PC-3 (cell line): ENCODE measurements around the gene CLDN1. TPM values are rescaled to one million over a fixed set of nuclear protein-coding genes. Genes with fewer than 3 reads are reported as not detected.
A peak's percentile ranks its signal among the peaks of the same experiment; 100 is the strongest.

ENCODE experiments used
- ATAC-seq: fragments of 200-7000 bp; cut with Tn5 transposase; 2 replicates; pipeline ENCODE4 v1.9.1; 2020; ENCODE audit warnings: mild to moderate bottlenecking, moderate library complexity
- BruUV-seq: library from RNA; stranded (reverse); fragments of 400-500 nt; replicated peaks from 2 replicates; lab custom pipeline; 2021; lab: Mats Ljungman, UMichigan
- CTCF ChIA-PET: fragments of 300-600 bp; sonication (Branson Sonifier 250); formaldehyde crosslinking; loops from one replicate; lab custom pipeline; 2022; ENCODE audit warnings: antibody characterized with exemption; lab: Charles Lee
- POLR2A ChIA-PET: fragments of 300-600 bp; sonication (Branson Sonifier 250); formaldehyde crosslinking; loops from one replicate; lab custom pipeline; 2022; ENCODE audit warnings: antibody characterized with exemption; ENCODE audit not compliant: unreplicated experiment; lab: Charles Lee
- DNase-seq: peaks from one replicate; pipeline ENCODE4 v3.0.0-alpha.2; 2015
- H2AFZ ChIP-seq: fragments of 300-600 bp; sonication (generic); 2 replicates; pipeline ENCODE4 v1.6.0; 2016; ENCODE audit warnings: antibody characterized with exemption, low read length
- H3F3A ChIP-seq: fragments of 300-600 bp; sonication (generic); one replicate; pipeline ENCODE4 v1.6.0; 2017; ENCODE audit warnings: antibody characterized with exemption, low read length, control low read depth, mild to moderate bottlenecking; ENCODE audit not compliant: unreplicated experiment
- H3K27ac ChIP-seq: fragments of 300-600 bp; sonication (generic); 2 replicates; pipeline ENCODE4 v1.5.1; 2016; ENCODE audit warnings: mild to moderate bottlenecking, low read length
- H3K27me3 ChIP-seq: fragments of 300-600 bp; sonication (generic); 2 replicates; pipeline ENCODE4 v1.6.1; 2016; ENCODE audit warnings: low read length, mixed read lengths
- H3K36me3 ChIP-seq: fragments of 300-600 bp; sonication (generic); 2 replicates; pipeline ENCODE4 v1.6.1; 2016; ENCODE audit warnings: low read depth, mixed run types, low read length, mixed read lengths
- H3K4me1 ChIP-seq: fragments of 300-600 bp; sonication (generic); 2 replicates; pipeline ENCODE4 v1.5.1; 2016; ENCODE audit warnings: low read length; ENCODE audit not compliant: insufficient read depth
- H3K4me2 ChIP-seq: fragments of 300-600 bp; sonication (generic); 2 replicates; pipeline ENCODE4 v1.6.0; 2016; ENCODE audit warnings: low read length
- H3K4me3 ChIP-seq: fragments of 300-600 bp; sonication (generic); 2 replicates; pipeline ENCODE4 v1.5.1; 2016; ENCODE audit warnings: mild to moderate bottlenecking, low read length, mixed read lengths
- H3K79me2 ChIP-seq: fragments of 300-600 bp; sonication (generic); 2 replicates; pipeline ENCODE4 v1.6.1; 2017; ENCODE audit warnings: low read length, mixed read lengths
- H3K9ac ChIP-seq: fragments of 300-600 bp; sonication (generic); 2 replicates; pipeline ENCODE4 v1.6.0; 2016; ENCODE audit warnings: mild to moderate bottlenecking, low read length
- H3K9me2 ChIP-seq: fragments of 300-600 bp; sonication (generic); replicated peaks from 2 replicates; pipeline ENCODE4 v1.6.1; 2016; ENCODE audit warnings: mixed run types, low read length, mixed read lengths
- H3K9me3 ChIP-seq: fragments of 300-600 bp; sonication (generic); 2 replicates; pipeline ENCODE4 v1.6.1; 2016; ENCODE audit warnings: low read length, mixed read lengths
- H4K20me1 ChIP-seq: fragments of 300-600 bp; sonication (generic); 2 replicates; pipeline ENCODE4 v1.6.1; 2016; ENCODE audit warnings: low read length, mixed read lengths
- CTCF ChIP-seq: fragments of 300-600 bp; sonication (generic); conservative IDR thresholded peaks from 2 replicates; pipeline ENCODE4 v1.5.1; 2017; ENCODE audit warnings: antibody characterized with exemption, low read depth, mild to moderate bottlenecking, low read length
- EZH2 ChIP-seq: fragments of 300-600 bp; sonication (generic); IDR thresholded peaks from one replicate; pipeline ENCODE4 v1.6.1; 2017; ENCODE audit warnings: antibody characterized with exemption, mild to moderate bottlenecking, low read length; ENCODE audit not compliant: unreplicated experiment
- EZH2phosphoT487 ChIP-seq: fragments of 300-600 bp; sonication (generic); IDR thresholded peaks from 2 replicates; pipeline ENCODE4 v1.6.1; 2018; ENCODE audit warnings: mild to moderate bottlenecking, antibody characterized with exemption, low read length, borderline replicate concordance
- intact Hi-C: fragments of 100-400 bp; cut with micrococcal nuclease; formaldehyde crosslinking; loops from 2 replicates; pipeline ENCODE4 v1.9.0; 2023
- total RNA-seq: library from RNA; depleted of rRNA; stranded (reverse); fragments of >200 nt; gene quantifications from 2 replicates; pipeline ENCODE4 v1.2.3, GENCODE V29; 2014

The CLDN1 gene
- total RNA-seq, 1 experiment from 2014 or later = 6.8 TPM

- Histone ChIP-seq H3K4me3 (no peak overlapping the region), H3K4me2 (no peak overlapping the region), H3K9ac (no peak overlapping the region), H3K27ac (no peak overlapping the region), H3K79me2 (peaks cover 8% of the 10 kb centered on the region), H3K27me3 (no peaks in the 10 kb centered on the region), H3K36me3 (no peaks in the 10 kb centered on the region), H3K9me2 (no peaks in the 10 kb centered on the region), H3K4me1 (peaks cover 5% of the 10 kb centered on the region; the same call in 1 of the 2 replicates), H3F3A (no peaks in the 10 kb centered on the region), H3K9me3 (no peaks in the 10 kb centered on the region), H4K20me1 (no peaks in the 10 kb centered on the region), H2AFZ (no peak overlapping the region)
- CTCF ChIA-PET = interaction anchor here (0.5 to 0.6 kb wide), 2 partner anchors 58 to 98 kb away, joined by 3 to 4 read pairs; no protein-coding TSS in a partner anchor
- TF ChIP-seq EZH2phosphoT487 (no peak), EZH2 (no peak), CTCF (no peak)
- intact Hi-C loops = loop anchor here (5.0 kb wide), 1 partner anchor 204 kb away; the partner anchor contains the start of gene P3H2
- DNase-seq (no peak), ATAC-seq (no peak)
- POLR2A ChIA-PET = interaction anchor here (0.6 kb wide), 1 partner anchor 48 kb away, joined by 3 read pairs; no protein-coding TSS in a partner anchor
- no TSS peak for BruUV-seq
Observed at GRCh38 chr3:190325923-190326322, 3.7 kb upstream of the CLDN1 start.

- Histone ChIP-seq H3K9ac (no peak overlapping the region), H3K4me2 (no peak overlapping the region), H4K20me1 (no peaks in the 10 kb centered on the region), H2AFZ (no peak overlapping the region), H3K27ac (no peak overlapping the region), H3K9me2 (no peaks in the 10 kb centered on the region), H3K9me3 (no peaks in the 10 kb centered on the region), H3F3A (peaks cover 4% of the 10 kb centered on the region), H3K36me3 (no peaks in the 10 kb centered on the region), H3K4me3 (no peak overlapping the region), H3K4me1 (peaks cover 20% of the 10 kb centered on the region), H3K79me2 (peaks cover 23% of the 10 kb centered on the region), H3K27me3 (no peaks in the 10 kb centered on the region)
- DNase-seq = no peak
- no TSS peak for BruUV-seq
- intact Hi-C loops = loop anchor here (2.0 to 5.0 kb wide), 2 partner anchors 102 to 306 kb away; no protein-coding TSS in a partner anchor
- ChIA-PET CTCF (interaction anchor here (0.6 to 2.5 kb wide), 5 partner anchors 16 to 1017 kb away, joined by 3 to 32 read pairs (median 7); no protein-coding TSS in a partner anchor), POLR2A (interaction anchor here (0.9 kb wide), 1 partner anchor 60 kb away, joined by 6 read pairs; no protein-coding TSS in a partner anchor)
- TF ChIP-seq EZH2 (no peak), CTCF (no peak), EZH2phosphoT487 (no peak)
- ATAC-seq = no peak
Observed at GRCh38 chr3:190323246-190323626, 990 bp upstream of the CLDN1 start.

GRCh38 chr3:190322604-190323245, 479 bp upstream of the CLDN1 start:
- Histone ChIP-seq H3K9ac (peak overlapping the region; percentile 14; the same call in 1 of the 2 replicates), H3K27ac (no peak overlapping the region), H3K4me2 (peak overlapping the region; percentile 94), H3K27me3 (no peaks in the 10 kb centered on the region), H4K20me1 (no peaks in the 10 kb centered on the region), H3K4me3 (peak overlapping the region; percentile 69), H3K36me3 (no peaks in the 10 kb centered on the region), H3F3A (peaks cover 4% of the 10 kb centered on the region), H3K4me1 (peaks cover 20% of the 10 kb centered on the region), H3K9me2 (no peaks in the 10 kb centered on the region), H3K9me3 (no peaks in the 10 kb centered on the region), H2AFZ (peak overlapping the region; percentile 78), H3K79me2 (peaks cover 27% of the 10 kb centered on the region)
- ATAC-seq (no peak), DNase-seq (no peak)
- intact Hi-C loops = loop anchor here (1.0 to 5.0 kb wide), 7 partner anchors 23 to 361 kb away; no protein-coding TSS in a partner anchor
- CTCF ChIA-PET = interaction anchor here (0.6 to 2.5 kb wide), 7 partner anchors 16 to 1017 kb away, joined by 3 to 32 read pairs (median 6); no protein-coding TSS in a partner anchor
- no peak; the same call in 1 of the 2 replicates for TF ChIP-seq CTCF
- no peak for TF ChIP-seq EZH2
- TF ChIP-seq EZH2phosphoT487 = no peak
- BruUV-seq = no TSS peak
- POLR2A ChIA-PET = interaction anchor here (0.7 to 0.9 kb wide), 2 partner anchors 59 to 98 kb away, joined by 3 to 6 read pairs; no protein-coding TSS in a partner anchor
